ENCODE results near the gene MAML3.

Gene MAML3

GRCh38 chr4:140078366-140078765, 75.6 kb downstream of the MAML3 start:
- DNase-seq (ENCODE audit: low read depth, low spot score) = no peak

- DNase-seq (ENCODE audit: low read depth, low spot score) = no peak
Measured at GRCh38 chr4:140076307-140076706, 77.7 kb downstream of the MAML3 start.

- DNase-seq (ENCODE audit: low read depth, low spot score) = peak; percentile 48
Measured at GRCh38 chr4:140071806-140072205, 82.2 kb downstream of the MAML3 start.

GRCh38 chr4:140070973-140071372, 83.0 kb downstream of the MAML3 start:
- DNase-seq (ENCODE audit: low read depth, low spot score) = no peak

GRCh38 chr4:140070366-140070765, 83.6 kb downstream of the MAML3 start:
- DNase-seq (ENCODE audit: low read depth, low spot score) = no peak

- DNase-seq (ENCODE audit: low read depth, low spot score) = no peak
Measured at GRCh38 chr4:140069066-140069465, 84.9 kb downstream of the MAML3 start.

DNA sequence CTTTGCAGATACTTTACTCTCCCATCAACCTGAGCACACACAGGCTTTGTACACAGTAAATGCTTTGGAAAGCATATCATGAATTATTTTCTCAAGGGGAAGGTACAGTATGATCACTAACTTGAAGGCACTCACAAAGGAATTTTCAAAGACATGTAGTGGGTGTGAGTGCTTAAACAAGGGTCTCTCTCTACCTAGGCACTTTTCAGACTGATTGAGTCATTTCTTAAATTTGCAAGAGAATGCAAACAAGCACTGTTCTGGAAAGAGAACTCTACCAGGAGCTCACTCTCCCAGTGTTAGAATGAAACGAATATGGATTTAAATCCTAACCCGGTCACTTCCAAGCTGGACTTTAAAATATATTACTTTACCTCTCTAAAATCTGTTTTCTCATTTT, 85.7 kb downstream of the MAML3 start:
- no peak for DNase-seq (ENCODE audit: low read depth, low spot score)

DNA sequence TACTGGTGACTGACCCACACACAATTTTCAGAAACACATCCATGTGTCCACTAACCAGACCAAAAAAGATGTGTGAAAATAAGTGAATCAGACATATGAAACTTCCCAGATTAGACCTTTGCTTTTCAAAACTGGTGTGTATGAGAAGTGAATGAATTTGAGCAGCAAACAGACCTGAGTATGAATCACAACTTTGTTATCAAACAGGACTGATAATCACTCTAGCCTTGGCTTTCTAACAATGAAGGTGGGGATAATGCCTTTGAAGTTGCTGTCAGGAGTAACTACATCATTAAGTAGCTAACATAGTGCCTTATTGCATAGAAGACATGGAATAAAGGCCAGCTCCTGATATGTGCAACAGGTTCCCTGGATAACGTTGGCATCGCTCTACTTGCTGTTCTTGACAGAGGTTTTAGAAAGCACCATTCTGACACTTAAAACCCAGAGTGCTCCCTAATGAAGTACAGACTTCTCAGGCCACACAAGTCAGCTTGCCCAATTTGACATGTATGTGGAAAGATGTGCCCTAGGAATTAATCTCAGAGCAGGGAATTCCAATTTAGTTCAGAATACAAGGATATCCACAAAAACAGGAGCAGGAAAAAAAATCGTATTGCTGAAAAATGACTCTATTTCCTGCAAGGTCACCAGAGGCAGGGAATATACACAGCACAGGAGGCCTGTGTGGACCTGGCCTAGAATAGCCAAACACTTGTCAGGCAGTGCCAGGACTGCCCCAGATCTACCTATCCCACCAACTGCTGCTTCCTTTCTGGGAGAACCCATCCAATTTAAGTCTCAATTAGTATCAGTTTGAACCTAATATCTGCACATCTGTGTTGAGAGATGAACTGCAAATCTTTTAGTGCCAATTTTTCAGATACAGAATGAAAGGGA, 87.7 kb downstream of the MAML3 start:
- DNase-seq (ENCODE audit: low read depth, low spot score) = no peak

DNA sequence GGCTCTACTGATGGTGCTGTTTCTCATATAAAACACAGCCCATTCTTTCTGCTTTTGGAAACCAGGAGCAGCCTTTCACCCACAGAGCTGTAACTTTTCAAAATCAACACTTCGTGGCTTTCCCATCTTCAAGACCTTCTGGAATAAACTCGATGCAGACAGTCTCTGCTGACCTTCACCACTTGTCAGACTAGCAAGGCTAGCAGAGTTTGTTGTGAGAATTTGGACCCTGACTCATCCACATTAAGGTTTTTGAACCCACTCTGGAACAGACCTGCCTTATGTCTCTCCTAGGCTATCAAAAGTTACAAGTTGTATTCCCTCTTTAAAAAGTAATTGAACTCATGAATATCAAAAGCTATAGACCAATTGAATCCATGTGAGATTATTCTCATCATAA, 88.6 kb downstream of the MAML3 start:
- DNase-seq (ENCODE audit: low read depth, low spot score) = no peak

DNA sequence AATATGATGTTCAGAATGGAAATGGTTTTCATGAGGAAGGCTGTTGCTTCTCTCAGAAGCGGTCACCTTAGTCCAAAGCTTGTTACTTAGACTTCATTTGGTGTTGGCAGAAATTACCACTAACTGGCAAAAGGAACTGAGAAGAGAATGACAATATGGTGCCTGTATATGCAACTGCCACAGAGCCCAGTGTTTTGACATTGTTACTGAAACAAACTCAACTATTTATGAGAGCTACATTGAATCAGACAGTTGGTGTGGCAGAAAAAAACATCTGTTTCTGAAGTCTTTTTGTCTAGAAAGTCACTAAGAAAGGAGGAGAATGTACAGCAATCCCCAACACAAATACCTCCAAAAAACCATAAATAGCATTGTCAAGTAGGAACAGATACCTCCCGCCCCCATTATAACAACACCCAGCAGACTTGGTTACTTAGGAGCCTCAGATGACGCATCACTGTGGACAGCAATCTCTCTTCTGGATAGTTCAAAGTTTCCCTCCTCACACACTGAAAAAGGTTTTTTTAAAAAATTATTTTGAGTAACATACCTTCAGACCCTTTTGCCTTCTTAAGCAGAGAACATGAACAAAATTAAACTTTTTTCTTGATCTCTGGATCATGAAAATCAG, 92.2 kb downstream of the MAML3 start:
- no peak for DNase-seq (ENCODE audit: low read depth, low spot score)

DNA sequence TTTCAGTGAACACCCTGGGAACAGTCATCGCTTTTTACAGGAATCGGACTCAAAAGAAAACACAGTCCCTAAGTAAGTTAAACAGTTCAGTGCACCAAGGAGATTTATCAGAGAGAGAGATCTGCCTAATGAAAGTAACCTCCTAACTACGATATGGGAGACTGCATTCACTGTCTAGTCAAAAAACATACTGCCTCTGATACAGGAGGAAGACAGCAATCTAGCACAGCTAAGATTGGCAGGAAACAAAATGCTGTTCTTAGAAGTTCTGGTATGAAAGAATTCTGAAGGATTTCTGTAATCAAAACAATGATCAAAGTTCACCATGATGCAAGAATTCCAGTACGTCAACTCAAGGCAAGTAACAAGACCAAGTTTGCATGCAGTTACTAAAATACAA, 92.8 kb downstream of the MAML3 start:
- no peak for DNase-seq (ENCODE audit: low read depth, low spot score)

DNA sequence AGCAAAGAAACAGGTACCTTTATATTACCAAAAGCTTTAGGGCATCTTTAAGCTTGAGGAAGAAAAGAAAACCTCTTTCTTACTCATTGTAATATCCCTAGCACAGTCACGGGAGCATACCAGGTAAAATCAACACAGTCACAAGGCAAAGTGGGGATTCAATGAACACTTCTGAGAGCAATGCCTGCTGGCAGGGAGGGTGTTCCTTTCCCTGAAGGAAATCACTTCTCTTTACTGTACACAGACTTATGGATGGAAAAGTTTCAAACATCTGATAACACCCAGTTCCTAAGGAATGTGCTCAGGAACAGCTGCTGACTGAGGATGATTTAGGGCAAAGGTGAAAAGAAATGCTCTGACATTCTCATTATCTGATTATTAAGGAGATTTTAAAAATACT, 94.8 kb downstream of the MAML3 start:
- no peak for DNase-seq (ENCODE audit: low read depth, low spot score)

DNA sequence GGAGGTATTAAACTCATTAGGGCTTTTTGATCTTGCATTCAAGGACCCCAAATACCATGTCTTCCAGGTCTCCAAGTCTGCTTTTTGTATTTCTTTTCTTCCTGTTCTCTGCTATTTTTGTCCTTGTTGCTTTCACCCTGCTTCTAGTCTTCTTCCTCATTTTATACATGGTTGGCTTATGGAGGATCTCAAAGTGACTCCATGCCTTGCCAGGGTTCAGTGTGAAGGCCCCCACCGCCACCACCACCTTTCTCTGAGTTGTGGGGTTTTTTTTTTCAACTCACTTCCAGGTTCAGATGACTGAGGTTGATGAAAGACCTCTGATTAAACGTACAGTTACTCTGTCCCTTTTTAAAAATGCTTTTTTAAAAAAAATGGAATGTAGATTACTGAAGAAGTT, 96.3 kb downstream of the MAML3 start:
- no peak for DNase-seq (ENCODE audit: low read depth, low spot score)

DNA sequence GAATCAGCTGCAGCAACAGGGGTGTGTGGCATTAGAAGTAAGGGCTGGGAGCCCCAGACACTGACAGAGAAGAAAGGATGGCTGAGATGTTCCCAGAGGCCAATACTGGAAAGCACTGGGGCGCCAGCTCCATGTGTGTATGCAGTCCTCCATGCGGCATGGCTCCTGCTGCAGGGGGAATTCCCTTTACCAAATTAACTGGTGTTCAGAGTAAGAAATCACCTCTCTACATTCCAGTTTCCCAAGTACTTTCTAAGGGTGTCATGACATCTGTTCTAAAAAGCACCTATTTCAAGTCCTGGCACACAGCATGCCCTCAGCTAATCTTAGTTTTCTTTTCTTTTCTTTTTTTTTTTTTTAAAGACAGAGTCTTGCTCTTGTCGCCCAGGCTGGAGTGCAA, 98.0 kb downstream of the MAML3 start:
- DNase-seq (ENCODE audit: low read depth, low spot score) = no peak

- DNase-seq (ENCODE audit: low read depth, low spot score) = no peak
Measured at GRCh38 chr4:140054861-140055260, 99.1 kb downstream of the MAML3 start.

GRCh38 chr4:140053185-140053584, 100.8 kb downstream of the MAML3 start:
- no peak for DNase-seq (ENCODE audit: low read depth, low spot score)

- DNase-seq (ENCODE audit: low read depth, low spot score) = no peak
Measured at GRCh38 chr4:140052050-140052449, 101.9 kb downstream of the MAML3 start.

DNA sequence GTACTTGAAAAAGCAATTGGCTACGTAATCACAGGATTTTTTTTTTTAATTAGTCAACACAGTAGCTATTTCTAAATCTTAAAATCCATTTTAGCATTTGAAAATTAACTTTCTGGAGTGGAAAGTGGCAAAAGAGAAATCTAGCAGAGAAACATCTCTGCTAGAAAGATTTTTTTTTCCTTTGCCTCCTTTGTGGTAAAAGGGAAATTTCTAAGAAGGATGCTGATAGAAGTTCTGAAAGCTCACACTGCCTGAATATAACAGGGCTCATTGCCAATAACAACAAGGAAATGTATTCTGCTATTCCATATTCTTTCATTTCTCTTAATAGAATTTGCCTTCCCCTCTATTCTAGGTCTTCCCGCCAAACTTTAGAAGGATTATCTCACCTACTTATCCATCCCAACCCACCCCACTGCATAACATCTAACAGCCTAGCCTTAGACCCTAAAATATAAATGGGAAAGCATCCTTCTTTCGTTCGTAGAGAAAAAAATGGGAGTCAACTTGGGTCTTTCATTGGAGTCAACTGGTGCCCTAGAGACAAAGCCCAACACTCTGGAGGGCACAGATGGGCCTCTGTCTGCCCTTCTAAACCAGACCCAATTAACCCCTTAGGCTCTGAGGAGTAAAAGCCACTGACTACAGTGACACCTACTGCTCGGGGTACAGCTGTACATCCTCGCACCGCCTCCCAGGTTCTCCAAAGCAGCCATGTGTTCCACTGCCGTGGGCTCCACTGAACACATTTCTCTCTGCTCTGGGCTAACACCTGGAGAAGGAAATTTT, 103.9 kb downstream of the MAML3 start:
- DNase-seq (ENCODE audit: low read depth, low spot score) = no peak

DNA sequence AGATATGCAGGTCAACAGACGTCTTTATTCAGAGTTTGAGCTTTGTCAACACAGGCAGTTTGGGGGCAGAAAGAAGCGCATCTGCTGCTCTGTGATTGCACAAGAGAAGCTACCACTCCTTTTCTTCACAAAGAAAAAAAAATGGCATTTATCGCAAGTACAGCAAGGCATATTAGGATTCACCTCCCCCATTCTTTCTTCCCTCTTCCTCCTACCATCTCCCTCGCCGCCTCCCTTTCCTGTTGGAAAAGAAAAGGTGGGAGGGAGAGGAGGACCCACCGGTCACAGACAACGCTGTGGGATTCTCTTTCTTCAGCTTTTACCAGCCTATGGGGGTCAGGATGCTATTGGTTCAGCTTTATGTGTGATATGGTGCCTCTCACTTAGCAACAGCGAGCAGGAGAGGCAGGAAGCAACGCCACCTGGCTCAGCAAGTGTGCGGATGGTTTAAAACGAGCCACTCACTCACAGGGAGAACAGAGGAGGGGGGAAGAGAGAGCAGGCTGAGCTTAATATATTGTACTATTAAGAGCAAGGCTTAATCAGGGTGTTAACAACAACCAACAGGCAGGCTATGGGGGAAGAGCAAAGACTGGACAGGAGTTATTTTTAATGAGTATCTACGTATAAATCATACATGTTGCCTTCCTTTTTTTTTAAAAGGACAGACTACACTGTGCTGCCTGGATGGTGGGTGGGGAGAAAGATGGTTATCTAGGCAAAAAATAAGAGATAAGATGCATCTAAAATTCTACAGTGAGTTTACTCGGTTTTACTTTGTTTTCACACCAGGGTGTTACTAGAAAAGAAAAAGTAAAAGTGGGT, 104.7 kb downstream of the MAML3 start:
- DNase-seq (ENCODE audit: low read depth, low spot score) = no peak

- DNase-seq (ENCODE audit: low read depth, low spot score) = no peak
Measured at GRCh38 chr4:140048419-140048995, 105.5 kb downstream of the MAML3 start.

DNA sequence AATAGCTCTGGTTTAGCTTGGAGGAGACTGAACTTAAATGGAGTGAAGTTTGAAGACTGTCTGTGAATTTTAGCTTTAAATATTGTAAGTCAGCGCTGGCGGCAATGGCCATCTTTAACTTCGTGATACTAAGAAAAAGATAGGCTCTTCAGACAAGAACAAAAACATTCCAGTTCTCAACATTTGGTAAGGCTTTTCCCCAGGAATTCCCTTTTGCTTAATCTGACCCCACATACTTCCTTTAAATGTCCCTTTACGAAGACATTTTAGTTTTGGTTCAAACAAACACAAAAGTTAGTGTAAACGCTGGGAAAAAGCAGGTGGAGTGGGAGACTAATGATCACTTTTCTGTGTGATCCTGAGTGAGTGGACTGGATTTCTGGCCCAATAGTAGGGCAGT, 106.2 kb downstream of the MAML3 start:
- no peak for DNase-seq (ENCODE audit: low read depth, low spot score)
